ENCODE data around the gene MMEL1. TPM values are rescaled to one million over a fixed set of nuclear protein-coding genes. Genes with fewer than 3 reads are reported as not detected.

Gene MMEL1
- total RNA-seq, 1 donor from 2014 or later, result not detected

DNA sequence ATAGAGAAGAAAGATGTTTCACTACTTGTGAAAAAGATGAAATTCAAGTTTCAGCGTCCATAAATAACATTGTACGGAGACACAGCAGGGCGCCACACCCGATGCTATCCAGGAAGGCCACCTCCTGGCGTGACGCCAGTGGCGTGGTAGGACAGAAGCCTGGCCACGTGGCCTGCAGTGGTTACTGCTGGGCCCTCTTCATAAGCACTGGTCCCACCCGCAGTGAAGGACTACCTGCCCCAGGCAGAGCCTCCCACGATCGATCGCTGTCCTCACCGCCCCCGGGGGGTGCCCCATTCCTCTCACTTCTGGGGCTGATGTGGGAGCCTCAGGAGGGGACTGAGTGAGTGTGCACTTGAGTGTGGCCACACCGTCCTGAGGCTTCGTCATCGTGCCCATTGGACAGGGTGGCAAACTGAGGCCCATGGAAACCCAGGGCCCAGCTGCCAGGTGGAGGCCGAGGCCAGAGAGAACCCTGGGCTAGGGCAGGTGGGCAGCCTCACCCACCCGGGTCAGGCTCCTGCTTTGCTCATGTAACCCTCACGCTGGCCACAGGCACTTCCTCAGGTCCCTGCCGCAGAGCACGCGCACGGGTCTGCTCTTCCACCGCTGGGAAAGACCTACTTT, 91.1 kb downstream of the MMEL1 start:
- DNase-seq (peak; percentile 82), ATAC-seq (no peak)
- intact Hi-C loops (cut with micrococcal nuclease), result no loop called here

DNA sequence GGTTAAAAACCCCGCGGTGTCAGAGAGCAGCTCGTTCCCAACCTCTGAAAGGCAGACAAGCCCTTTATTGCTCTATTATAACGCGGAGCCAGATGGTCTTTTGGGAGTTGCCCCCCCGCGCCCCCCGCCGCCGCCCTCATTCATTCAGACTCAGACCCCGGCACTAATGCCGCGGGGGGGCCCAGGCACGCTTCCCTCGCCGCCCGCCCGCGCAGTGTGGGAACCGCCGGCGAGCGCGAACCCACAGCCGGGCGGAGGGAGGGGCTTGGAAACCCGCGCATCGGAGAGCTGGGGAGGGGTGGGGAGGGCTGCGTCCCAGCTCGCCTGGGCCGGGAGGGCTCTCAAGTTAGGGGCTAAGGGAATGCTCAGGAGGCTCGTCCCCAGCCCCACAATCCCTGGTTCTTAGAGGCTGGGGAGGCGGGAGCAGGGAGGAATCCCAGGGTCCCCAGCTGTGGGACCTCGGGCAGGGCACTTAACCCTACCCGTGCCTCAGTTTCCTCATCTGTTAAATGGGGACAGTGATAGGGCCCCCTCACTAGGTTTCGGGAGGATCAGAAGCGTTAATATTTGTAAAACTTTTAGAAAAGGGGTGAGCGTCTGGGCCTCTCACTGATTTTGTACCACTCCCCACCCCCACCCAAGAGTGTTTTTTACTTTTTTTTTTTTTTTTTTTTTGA, 91.9 kb downstream of the MMEL1 start:
- DNase-seq (peak; percentile 38), ATAC-seq (no peak)
- intact Hi-C loops (cut with micrococcal nuclease), result no loop called here

Other genes starting within 250 kb of the MMEL1 start
- 5.3 TPM for gene MORN1, start 241.5 kb downstream of the MMEL1 start, total RNA-seq
- gene RER1, start 241.2 kb downstream of the MMEL1 start, total RNA-seq, result 98.1 TPM
- 13.7 TPM for gene PEX10, start 220.5 kb downstream of the MMEL1 start, total RNA-seq
- gene PLCH2, start 156.7 kb downstream of the MMEL1 start, total RNA-seq, result 0.25 TPM
- 50.2 TPM for gene PANK4, start 106.4 kb downstream of the MMEL1 start, total RNA-seq
- gene HES5, start 102.8 kb downstream of the MMEL1 start, total RNA-seq, result 1.7 TPM
- 16.0 TPM for gene TNFRSF14, start 76.6 kb downstream of the MMEL1 start, total RNA-seq
- gene PRXL2B, start 46.2 kb downstream of the MMEL1 start, total RNA-seq, result 11.2 TPM
- gene TTC34, start 168.7 kb upstream of the MMEL1 start, total RNA-seq, result 0.59 TPM